ENCODE data around the gene LHB.
"Not testable (repeated sequence)": the region's sequence is repeated elsewhere in the genome, so short reads cannot be mapped to it uniquely, and the experiment has no call there.

Gene LHB

GRCh38 chr19:49038111-49038510 lies 21.2 kb upstream of the LHB start:
- DNase-seq (ENCODE audit: low spot score), result not testable (repeated sequence)

- not testable (repeated sequence) for DNase-seq (ENCODE audit: low spot score)
Measured at GRCh38 chr19:49036815-49037214, 19.9 kb upstream of the LHB start, which contains the start of gene CGB1. Gene CGB1 (minus strand): TSS chr19:49036895. CDS start chr19:49036711, 184 bp downstream.

- DNase-seq (ENCODE audit: low spot score), result not testable (repeated sequence)
Measured at GRCh38 chr19:49031642-49032301, 14.9 kb upstream of the LHB start, which contains the start of gene CGB2. Gene CGB2 (plus strand): TSS chr19:49031890. CDS start chr19:49032096, 206 bp downstream.

- DNase-seq (ENCODE audit: low spot score), result not testable (repeated sequence)
Measured at GRCh38 chr19:49030323-49030722, 13.4 kb upstream of the LHB start.

GRCh38 chr19:49029749-49030148 lies 12.9 kb upstream of the LHB start:
- DNase-seq (ENCODE audit: low spot score), result not testable (repeated sequence)

GRCh38 chr19:49028686-49029085 lies 11.8 kb upstream of the LHB start:
- not testable (repeated sequence) for DNase-seq (ENCODE audit: low spot score)

GRCh38 chr19:49025599-49025998 lies 8.7 kb upstream of the LHB start:
- DNase-seq (ENCODE audit: low spot score), result not testable (repeated sequence)

GRCh38 chr19:49025088-49025487 lies 8.2 kb upstream of the LHB start:
- not testable (repeated sequence) for DNase-seq (ENCODE audit: low spot score)

GRCh38 chr19:49024233-49024632 lies 7.3 kb upstream of the LHB start, which contains the start of gene CGB3:
Gene CGB3 (minus strand): TSS chr19:49024333. CDS start chr19:49023971, 362 bp downstream.
- DNase-seq (ENCODE audit: low spot score), result not testable (repeated sequence)

GRCh38 chr19:49022116-49022515 lies 5.2 kb upstream of the LHB start:
- no peak for DNase-seq (ENCODE audit: low spot score)

- no peak for DNase-seq (ENCODE audit: low spot score)
Measured at GRCh38 chr19:49020931-49021895, 4.3 kb upstream of the LHB start.

GRCh38 chr19:49020342-49020741 lies 3.5 kb upstream of the LHB start:
- no peak for DNase-seq (ENCODE audit: low spot score)

GRCh38 chr19:49019242-49019932 lies 2.5 kb upstream of the LHB start:
- DNase-seq (ENCODE audit: low spot score), result no peak

GRCh38 chr19:49018388-49019241 lies 1.7 kb upstream of the LHB start:
- DNase-seq (ENCODE audit: low spot score), result not testable (repeated sequence)

- DNase-seq (ENCODE audit: low spot score), result no peak
Measured at GRCh38 chr19:49017666-49018351, 918 bp upstream of the LHB start.

- DNase-seq (ENCODE audit: low spot score), result no peak
Measured at GRCh38 chr19:49016067-49016839, 638 bp downstream of the LHB start.

- no peak for DNase-seq (ENCODE audit: low spot score)
Measured at GRCh38 chr19:49014870-49015255, 2.0 kb downstream of the LHB start.

GRCh38 chr19:49014123-49014869 lies 2.6 kb downstream of the LHB start:
- DNase-seq (ENCODE audit: low spot score), result no peak

GRCh38 chr19:49011194-49011593 lies 5.7 kb downstream of the LHB start:
- DNase-seq (ENCODE audit: low spot score), result no peak

Measured in globus pallidus (tissue), 1 donor.